HCT116 (cell line): ENCODE measurements around the gene ANTXR2. TPM values are rescaled to one million over a fixed set of nuclear protein-coding genes. Genes with fewer than 3 reads are reported as not detected.

Experiments
- ATAC-seq: fragments of 200-7000 bp; cut with Tn5 transposase; 2 replicates; pipeline ENCODE4 v1.9.1; 2020; ENCODE audit warnings: mild to moderate bottlenecking, moderate library complexity
- BruUV-seq: library from RNA; stranded (reverse); fragments of 400-500 nt; replicated peaks from 2 replicates; lab custom pipeline; 2021; lab: Mats Ljungman, UMichigan
- CTCF ChIA-PET: fragments of 300-600 bp; sonication (Branson Sonifier 250); formaldehyde crosslinking; loops from one replicate; lab custom pipeline; 2021; ENCODE audit warnings: antibody characterized with exemption; lab: Charles Lee
- POLR2A ChIA-PET: fragments of 300-600, 350-600 bp; sonication (Branson Sonifier 250); formaldehyde crosslinking; loops from one replicate; lab custom pipeline; 2021; ENCODE audit warnings: antibody characterized with exemption; lab: Charles Lee
- RAD21 ChIA-PET, 2 experiments: fragments of 300-600 bp; sonication (Branson Sonifier 250); formaldehyde crosslinking; loops; one replicate each; lab custom pipeline; 2023; ENCODE audit warnings: low total read pairs in 2 of 2; ENCODE audit not compliant: uncharacterized antibody in 2 of 2, unreplicated experiment in 2 of 2, low non-redundant PET in 1 of 2; lab: Charles Lee
- DNase-seq: peaks from one replicate; pipeline ENCODE4 v3.0.0-alpha.2; 2010; ENCODE audit warnings: low read depth, low spot score
- H2AFZ ChIP-seq: fragments of 200-600 bp; shearing (Covaris generic), sonication (generic); 2 replicates; pipeline ENCODE4 v1.6.1; 2017; ENCODE audit warnings: low read depth, mixed run types, mixed read lengths, antibody characterized with exemption, low read length; ENCODE audit not compliant: poor library complexity, severe bottlenecking
- H3K27ac ChIP-seq: 2 replicates; pipeline ENCODE4 v1.5.1; 2012; ENCODE audit warnings: low read depth, low read length
- H3K27me3 ChIP-seq: fragments of 200-600 bp; sonication (generic); 2 replicates; pipeline ENCODE4 v1.6.1; 2016; ENCODE audit warnings: mixed run types, low read length, mixed read lengths; ENCODE audit not compliant: insufficient read depth
- H3K36me3 ChIP-seq, 2 experiments: fragments of 200-500 bp in 1 of 2; fragments of 200-600 bp in 1 of 2; sonication (Bioruptor generic) in 1 of 2; sonication (generic) in 1 of 2; 2 replicates each; pipeline versions ENCODE4 v1.5.1 to v1.6.1; 2014 to 2016; ENCODE audit warnings: low read length in 2 of 2, inconsistent platforms in 1 of 2, mixed read lengths in 1 of 2, mixed run types in 1 of 2; ENCODE audit not compliant: insufficient read depth in 2 of 2, control insufficient read depth in 1 of 2
- H3K4me1 ChIP-seq, 2 experiments: fragments of 200-600 bp in 1 of 2; sonication (generic) in 1 of 2; 2 replicates each; pipeline versions ENCODE4 v1.5.1 to v1.6.1; 2012 to 2017; ENCODE audit warnings: low read length in 2 of 2, inconsistent platforms in 1 of 2, mild to moderate bottlenecking in 1 of 2, mixed read lengths in 1 of 2, mixed run types in 1 of 2, moderate library complexity in 1 of 2; ENCODE audit not compliant: insufficient read depth in 2 of 2, control insufficient read depth in 1 of 2
- H3K4me2 ChIP-seq: fragments of 200-600 bp; sonication (generic); 2 replicates; pipeline ENCODE4 v1.6.1; 2017; ENCODE audit warnings: mixed run types, low read length, mixed read lengths
- H3K4me3 ChIP-seq, 2 experiments: fragments of 200-600 bp in 1 of 2; sonication (generic) in 1 of 2; replicated peaks in 1 of 2; 2 replicates each; pipeline ENCODE4 v1.5.1; 2011 to 2016; ENCODE audit warnings: low read length in 2 of 2, control low read depth in 1 of 2, low read depth in 1 of 2, mild to moderate bottlenecking in 1 of 2, mixed read lengths in 1 of 2, mixed run types in 1 of 2
- H3K79me2 ChIP-seq: fragments of 200-600 bp; sonication (generic); 2 replicates; pipeline ENCODE4 v1.6.1; 2017; ENCODE audit warnings: mild to moderate bottlenecking, mixed run types, low read length, moderate library complexity, mixed read lengths; ENCODE audit not compliant: insufficient read depth
- H3K9ac ChIP-seq: fragments of 200-600 bp; sonication (generic); 2 replicates; pipeline ENCODE4 v1.6.1; 2016; ENCODE audit warnings: low read length, mixed read lengths
- H3K9me2 ChIP-seq: fragments of 200-600 bp; sonication (generic), shearing (Covaris generic); 2 replicates; pipeline ENCODE4 v1.6.1; 2017; ENCODE audit warnings: mixed run types, mild to moderate bottlenecking, moderate library complexity; ENCODE audit not compliant: insufficient read depth
- H3K9me3 ChIP-seq, 2 experiments: fragments of 200-500 bp in 1 of 2; fragments of 200-600 bp in 1 of 2; sonication (Bioruptor generic) in 1 of 2; sonication (generic) in 1 of 2; 2 replicates each; pipeline ENCODE4 v1.6.1; 2014 to 2017; ENCODE audit warnings: low read length in 2 of 2, mixed read lengths in 2 of 2, inconsistent platforms in 1 of 2, low read depth in 1 of 2, mild to moderate bottlenecking in 1 of 2, mixed run types in 1 of 2, moderate library complexity in 1 of 2; ENCODE audit not compliant: control insufficient read depth in 1 of 2, insufficient read depth in 1 of 2
- H4K20me1 ChIP-seq: fragments of 200-600 bp; sonication (generic), shearing (Covaris generic); 2 replicates; pipeline ENCODE4 v1.6.1; 2017; ENCODE audit warnings: mixed run types, mild to moderate bottlenecking, moderate library complexity; ENCODE audit not compliant: insufficient read depth
- ATF3 ChIP-seq: IDR thresholded peaks from 2 replicates; pipeline ENCODE4 v1.6.1; 2012
- CBX3 ChIP-seq: IDR thresholded peaks from 2 replicates; pipeline ENCODE4 v1.6.1; 2012; ENCODE audit warnings: low read depth
- CEBPB ChIP-seq: IDR thresholded peaks from 2 replicates; pipeline ENCODE4 v1.6.1; 2012; ENCODE audit warnings: low read depth
- CTCF ChIP-seq, 3 experiments: fragments of 200-600 bp in 1 of 3; sonication (generic) in 1 of 3; IDR thresholded peaks in 2 of 3; conservative IDR thresholded peaks in 1 of 3; 2 replicates each; pipeline ENCODE4 v1.5.1; 2012 to 2017; ENCODE audit warnings: low read depth in 2 of 3, low read length in 2 of 3, antibody characterized with exemption in 1 of 3, borderline replicate concordance in 1 of 3, control low read depth in 1 of 3, mild to moderate bottlenecking in 1 of 3, mixed read lengths in 1 of 3, mixed run types in 1 of 3, moderate library complexity in 1 of 3; ENCODE audit not compliant: insufficient read depth in 1 of 3
- EZH2 ChIP-seq: fragments of 200-600 bp; sonication (generic); IDR thresholded peaks from 2 replicates; pipeline ENCODE4 v1.6.1; 2017; ENCODE audit warnings: antibody characterized with exemption, mixed run types
- EZH2phosphoT487 ChIP-seq: fragments of 200-600 bp; IDR thresholded peaks from 2 replicates; pipeline ENCODE4 v1.6.1; 2018; ENCODE audit warnings: antibody characterized with exemption, borderline replicate concordance
- MAX ChIP-seq: IDR thresholded peaks from 2 replicates; pipeline ENCODE4 v1.6.1; 2012
- POLR2A ChIP-seq: IDR thresholded peaks from 2 replicates; pipeline ENCODE4 v1.7.0; 2011; ENCODE audit warnings: borderline replicate concordance; ENCODE audit not compliant: insufficient read depth, insufficient read length; ENCODE audit errors: extremely low read depth
- POLR2AphosphoS5 ChIP-seq: IDR thresholded peaks from 2 replicates; pipeline ENCODE4 v1.6.1; 2011; ENCODE audit warnings: mild to moderate bottlenecking, low read depth, low read length, moderate library complexity
- RAD21 ChIP-seq: IDR thresholded peaks from 2 replicates; pipeline ENCODE4 v1.6.1; 2012; ENCODE audit warnings: low read depth, mild to moderate bottlenecking
- REST ChIP-seq: IDR thresholded peaks from 2 replicates; pipeline ENCODE4 v1.6.1; 2012; ENCODE audit warnings: low read depth
- TCF7L2 ChIP-seq: IDR thresholded peaks from 2 replicates; pipeline ENCODE4 v1.7.0; 2011; ENCODE audit warnings: borderline replicate concordance, inconsistent platforms; ENCODE audit not compliant: insufficient read depth, insufficient read length; ENCODE audit errors: extremely low read depth
- YY1 ChIP-seq: IDR thresholded peaks from 2 replicates; pipeline ENCODE4 v1.6.1; 2011; ENCODE audit warnings: low read length, low read depth, moderate library complexity, mild to moderate bottlenecking; ENCODE audit not compliant: insufficient replicate concordance; ENCODE audit errors: extremely low read depth
- ZNF274 ChIP-seq: fragments of 200-500 bp; sonication (Bioruptor generic); IDR thresholded peaks from 2 replicates; pipeline ENCODE4 v1.6.1; 2014; ENCODE audit warnings: mild to moderate bottlenecking, low read depth, low read length, inconsistent platforms
- intact Hi-C: fragments of 100-400 bp; cut with micrococcal nuclease; formaldehyde crosslinking; loops from 2 replicates; pipeline ENCODE4 v1.10.0; 2022
- total RNA-seq: library from RNA; stranded (reverse); gene quantifications from one replicate; pipeline ENCODE4 v1.2.1, GENCODE V29; 2021; ENCODE audit not compliant: unreplicated experiment

ANTXR2 gene
- total RNA-seq, 1 experiment from 2014 or later, result 6.3 TPM

- H3K27me3 ChIP-seq, result no peaks in the 10 kb centered on the region
- H3K36me3 ChIP-seq, result no peaks in the 10 kb centered on the region
- RAD21 ChIA-PET, result no interaction called here
- no TSS peak for BruUV-seq
- H3K9me2 ChIP-seq, result no peaks in the 10 kb centered on the region
- POLR2A ChIA-PET, result no interaction called here
- ATAC-seq (no peak), DNase-seq (no peak)
- CTCF ChIA-PET, result no interaction called here
- intact Hi-C loops, result no loop called here
- no peak overlapping the region for H3K4me3 ChIP-seq
- TF ChIP-seq EZH2phosphoT487, result no peak
- no peak for TF ChIP-seq POLR2AphosphoS5
- no peak for TF ChIP-seq EZH2
- no peak for TF ChIP-seq CTCF (IDR thresholded peaks at IDR 0.05 in 2 of 3, conservative IDR thresholded peaks at IDR 0.05 in 1 of 3; ENCODE audit: borderline replicate concordance in 1 of 3, insufficient read depth in 1 of 3, low read depth in 2 of 3, low read length in 2 of 3)
- no peak overlapping the region for H3K27ac ChIP-seq
- H3K79me2 ChIP-seq, result no peaks in the 10 kb centered on the region
- H3K4me2 ChIP-seq, result no peak overlapping the region
- H3K9ac ChIP-seq, result no peak overlapping the region
- no peak overlapping the region for H2AFZ ChIP-seq
- no peaks in the 10 kb centered on the region for H3K9me3 ChIP-seq
- H4K20me1 ChIP-seq, result no peaks in the 10 kb centered on the region
- no peaks in the 10 kb centered on the region for H3K4me1 ChIP-seq
Measured at GRCh38 chr4:80049813-80050534, 23.1 kb downstream of the ANTXR2 start.

- no peaks in the 10 kb centered on the region for H4K20me1 ChIP-seq
- H3K4me3 ChIP-seq, result no peak overlapping the region
- no peak overlapping the region for H3K9ac ChIP-seq
- ChIA-PET CTCF (no interaction called here), POLR2A (no interaction called here), RAD21 (no interaction called here)
- H3K4me1 ChIP-seq, result no peaks in the 10 kb centered on the region
- H3K36me3 ChIP-seq, result no peaks in the 10 kb centered on the region
- H3K27ac ChIP-seq, result no peak overlapping the region
- no TSS peak for BruUV-seq
- DNase-seq, result no peak
- ATAC-seq, result no peak
- no peaks in the 10 kb centered on the region for H3K27me3 ChIP-seq
- H2AFZ ChIP-seq, result no peak overlapping the region
- H3K9me2 ChIP-seq, result no peaks in the 10 kb centered on the region
- no peaks in the 10 kb centered on the region for H3K79me2 ChIP-seq
- intact Hi-C loops, result no loop called here
- H3K4me2 ChIP-seq, result no peak overlapping the region
- no peaks in the 10 kb centered on the region for H3K9me3 ChIP-seq
- no peak for TF ChIP-seq POLR2A
- no peak for TF ChIP-seq MAX
- no peak for TF ChIP-seq CEBPB
- no peak for TF ChIP-seq YY1
- TF ChIP-seq CBX3, result no peak
- TF ChIP-seq EZH2phosphoT487, result no peak
- TF ChIP-seq REST, result no peak
- TF ChIP-seq ATF3, result no peak
- TF ChIP-seq ZNF274, result no peak
- TF ChIP-seq RAD21, result no peak
- TF ChIP-seq TCF7L2, result no peak
Measured at GRCh38 chr4:80049402-80049801, 23.6 kb downstream of the ANTXR2 start.
